GM18520 (cell line): ENCODE results near the gene FBXO22.

ENCODE experiments used
- ATAC-seq: cut with Tn5 transposase; IDR thresholded peaks from one replicate; pipeline ENCODE4 v1.9.1; 2021; ENCODE audit not compliant: unreplicated experiment

FBXO22 gene

GRCh38 chr15:75918135-75918534 lies 14.5 kb downstream of the FBXO22 start:
- no peak for ATAC-seq

GRCh38 chr15:75920079-75920478 lies 16.4 kb downstream of the FBXO22 start:
- no peak for ATAC-seq

GRCh38 chr15:75921732-75922703 lies 18.3 kb downstream of the FBXO22 start:
- ATAC-seq: no peak

GRCh38 chr15:75923756-75924155 lies 20.1 kb downstream of the FBXO22 start:
- ATAC-seq: no peak

- no peak for ATAC-seq
Measured at GRCh38 chr15:75924576-75924975, 20.9 kb downstream of the FBXO22 start.

- no peak for ATAC-seq
Measured at GRCh38 chr15:75925440-75925839, 21.8 kb downstream of the FBXO22 start.

- ATAC-seq: no peak
Measured at GRCh38 chr15:75926931-75927330, 23.3 kb downstream of the FBXO22 start.

- ATAC-seq: no peak
Measured at GRCh38 chr15:75927601-75928000, 23.9 kb downstream of the FBXO22 start.

- no peak for ATAC-seq
Measured at GRCh38 chr15:75928680-75929608, 25.3 kb downstream of the FBXO22 start.

- ATAC-seq: no peak
Measured at GRCh38 chr15:75929799-75930565, 26.3 kb downstream of the FBXO22 start.

GRCh38 chr15:75930866-75931265 lies 27.2 kb downstream of the FBXO22 start:
- ATAC-seq: no peak

GRCh38 chr15:75942464-75942863 lies 38.8 kb downstream of the FBXO22 start:
- ATAC-seq: no peak

- ATAC-seq: no peak
Measured at GRCh38 chr15:75943246-75943645, 39.6 kb downstream of the FBXO22 start.

GRCh38 chr15:75943713-75944215 lies 40.1 kb downstream of the FBXO22 start:
- no peak for ATAC-seq

GRCh38 chr15:75945953-75946352 lies 42.3 kb downstream of the FBXO22 start:
- no peak for ATAC-seq

GRCh38 chr15:75947092-75947491 lies 43.4 kb downstream of the FBXO22 start:
- no peak for ATAC-seq

- ATAC-seq: no peak
Measured at GRCh38 chr15:75948761-75949296, 45.2 kb downstream of the FBXO22 start.

- ATAC-seq: no peak
Measured at GRCh38 chr15:75952525-75952924, 48.8 kb downstream of the FBXO22 start.

- ATAC-seq: no peak
Measured at GRCh38 chr15:75955720-75956119, 52.0 kb downstream of the FBXO22 start.

- no peak for ATAC-seq
Measured at GRCh38 chr15:75961331-75961730, 57.7 kb downstream of the FBXO22 start.
